Measurements from ENCODE around the gene DNAJA2.

DNA sequence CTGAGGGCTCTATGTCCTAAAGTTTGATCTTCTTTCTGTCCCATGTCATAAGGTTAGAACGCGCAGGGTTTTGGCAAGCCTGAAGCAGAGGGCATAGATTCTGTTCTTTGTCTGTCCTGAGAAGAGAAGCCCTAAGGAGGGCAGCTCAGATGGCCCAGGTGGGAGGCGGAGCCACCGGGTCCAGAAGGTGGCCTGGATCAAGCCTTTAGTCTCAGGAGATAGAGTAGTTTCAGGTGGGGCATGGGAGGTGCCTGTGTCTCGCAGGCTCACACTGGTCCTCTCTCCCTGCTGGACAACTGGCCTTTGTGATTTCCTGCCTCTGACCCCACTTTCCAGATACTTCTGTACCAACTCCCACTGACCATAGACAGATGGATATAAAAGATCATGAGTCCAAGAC lies 44.2 kb upstream of the DNAJA2 start:
- TF ChIP-seq, protein P1, sequence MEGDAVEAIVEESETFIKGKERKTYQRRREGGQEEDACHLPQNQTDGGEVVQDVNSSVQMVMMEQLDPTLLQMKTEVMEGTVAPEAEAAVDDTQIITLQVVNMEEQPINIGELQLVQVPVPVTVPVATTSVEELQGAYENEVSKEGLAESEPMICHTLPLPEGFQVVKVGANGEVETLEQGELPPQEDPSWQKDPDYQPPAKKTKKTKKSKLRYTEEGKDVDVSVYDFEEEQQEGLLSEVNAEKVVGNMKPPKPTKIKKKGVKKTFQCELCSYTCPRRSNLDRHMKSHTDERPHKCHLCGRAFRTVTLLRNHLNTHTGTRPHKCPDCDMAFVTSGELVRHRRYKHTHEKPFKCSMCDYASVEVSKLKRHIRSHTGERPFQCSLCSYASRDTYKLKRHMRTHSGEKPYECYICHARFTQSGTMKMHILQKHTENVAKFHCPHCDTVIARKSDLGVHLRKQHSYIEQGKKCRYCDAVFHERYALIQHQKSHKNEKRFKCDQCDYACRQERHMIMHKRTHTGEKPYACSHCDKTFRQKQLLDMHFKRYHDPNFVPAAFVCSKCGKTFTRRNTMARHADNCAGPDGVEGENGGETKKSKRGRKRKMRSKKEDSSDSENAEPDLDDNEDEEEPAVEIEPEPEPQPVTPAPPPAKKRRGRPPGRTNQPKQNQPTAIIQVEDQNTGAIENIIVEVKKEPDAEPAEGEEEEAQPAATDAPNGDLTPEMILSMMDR (conservative IDR thresholded peaks at IDR 0.05; ENCODE audit: low read depth, low read length): no peak
- no peak for TF ChIP-seq EZH2 (IDR thresholded peaks at IDR 0.05; ENCODE audit: borderline replicate concordance, low read depth, low read length, poor library complexity, severe bottlenecking)
